ENCODE data around the gene PREPL.

GRCh38 chr2:44280869-44281268 is 80.4 kb downstream of the PREPL start:
- TF ChIP-seq CTCF (IDR thresholded peaks at IDR 0.05; ENCODE audit: low read depth, low read length) (no peak), EZH2phosphoT487 (IDR thresholded peaks at IDR 0.05; ENCODE audit: low read depth) (no peak)
